Ovary (tissue), 3 donors: ENCODE data around the gene DIAPH1.

ENCODE experiments used
- CTCF ChIP-seq, 3 donors: fragments of 450-650 bp in 2 of 3; fragments of 200-600 bp in 1 of 3; IDR thresholded peaks; one replicate each; pipeline versions ENCODE4 v1.5.1 to v1.8.0; 2016 to 2022; ENCODE audit warnings: antibody characterized with exemption in 3 of 3, mild to moderate bottlenecking in 1 of 3
- POLR2A ChIP-seq: fragments of 450-650 bp; IDR thresholded peaks from one replicate; pipeline ENCODE4 v1.6.1; 2017; ENCODE audit warnings: antibody characterized with exemption, mild to moderate bottlenecking, moderate library complexity
- donor health status: DM: no; HTN: no; CAD: no.

GRCh38 chr5:141514330-141515133 is 104.3 kb downstream of the DIAPH1 start:
- no peak for TF ChIP-seq POLR2A
- no peak for TF ChIP-seq CTCF (IDR thresholded peaks at IDR 0.05)
